MM.1S (cell line): ENCODE measurements around the gene OSTF1.

Source experiments
- DNase-seq: peaks from one replicate; pipeline ENCODE4 v3.0.0-alpha.2; 2015
- H2AFZ ChIP-seq: fragments of 300-600 bp; sonication (generic); 2 replicates; pipeline ENCODE4 v1.6.0; 2016; ENCODE audit warnings: antibody characterized with exemption, low read length
- H3F3A ChIP-seq: fragments of 300-600 bp; sonication (generic); 2 replicates; pipeline ENCODE4 v1.6.1; 2016; ENCODE audit warnings: mild to moderate bottlenecking, antibody characterized with exemption, low read length, moderate library complexity, mixed read lengths; ENCODE audit not compliant: insufficient read depth
- H3K27ac ChIP-seq: fragments of 300-600 bp; sonication (generic); 2 replicates; pipeline ENCODE4 v1.5.1; 2016; ENCODE audit warnings: mild to moderate bottlenecking, low read length
- H3K27me3 ChIP-seq: fragments of 300-600 bp; sonication (generic); replicated peaks from 2 replicates; pipeline ENCODE4 v1.6.0; 2016; ENCODE audit warnings: low read length; ENCODE audit not compliant: insufficient read depth
- H3K36me3 ChIP-seq: fragments of 300-600 bp; sonication (generic); replicated peaks from 2 replicates; pipeline ENCODE4 v1.6.1; 2016; ENCODE audit warnings: mild to moderate bottlenecking, low read length, mixed read lengths; ENCODE audit not compliant: insufficient read depth
- H3K4me1 ChIP-seq: fragments of 300-600 bp; sonication (generic); 2 replicates; pipeline ENCODE4 v1.6.1; 2016; ENCODE audit warnings: low read length, mixed read lengths
- H3K4me2 ChIP-seq: fragments of 300-600 bp; sonication (generic); 2 replicates; pipeline ENCODE4 v1.6.0; 2016; ENCODE audit warnings: low read depth, low read length
- H3K4me3 ChIP-seq: fragments of 300-600 bp; sonication (generic); 2 replicates; pipeline ENCODE4 v1.5.1; 2016; ENCODE audit warnings: low read length, mixed read lengths
- H3K79me2 ChIP-seq: fragments of 300-600 bp; sonication (generic); 2 replicates; pipeline ENCODE4 v1.6.1; 2016; ENCODE audit warnings: mixed run types, low read length, mixed read lengths
- H3K9ac ChIP-seq: fragments of 300-600 bp; sonication (generic); 2 replicates; pipeline ENCODE4 v1.6.1; 2016; ENCODE audit warnings: low read length, mixed read lengths
- H3K9me2 ChIP-seq: fragments of 300-600 bp; sonication (generic); replicated peaks from 2 replicates; pipeline ENCODE4 v1.6.1; 2016; ENCODE audit warnings: mild to moderate bottlenecking, low read length, mixed read lengths; ENCODE audit not compliant: insufficient read depth
- H3K9me3 ChIP-seq: fragments of 300-600 bp; sonication (generic); replicated peaks from 2 replicates; pipeline ENCODE4 v1.6.1; 2016; ENCODE audit warnings: mild to moderate bottlenecking, low read length, mixed read lengths; ENCODE audit not compliant: insufficient read depth
- H4K20me1 ChIP-seq: fragments of 300-600 bp; sonication (generic); 2 replicates; pipeline ENCODE4 v1.6.1; 2016; ENCODE audit warnings: mild to moderate bottlenecking, low read length, moderate library complexity, mixed read lengths; ENCODE audit not compliant: insufficient read depth
- CTCF ChIP-seq: fragments of 300-600 bp; sonication (generic); IDR thresholded peaks from 2 replicates; pipeline ENCODE4 v1.5.1; 2016; ENCODE audit warnings: antibody characterized with exemption, low read length, mixed read lengths
- EZH2 ChIP-seq: fragments of 300-600 bp; sonication (generic); optimal IDR thresholded peaks from 2 replicates; pipeline ENCODE3; 2017; ENCODE audit warnings: low read depth, mild to moderate bottlenecking, antibody characterized with exemption, low read length, mixed read lengths
- EZH2phosphoT487 ChIP-seq: fragments of 300-600 bp; sonication (generic); IDR thresholded peaks from 2 replicates; pipeline ENCODE4 v1.6.1; 2018; ENCODE audit warnings: antibody characterized with exemption, low read length

The OSTF1 gene

GRCh38 chr9:75170898-75171360, 82.6 kb downstream of the OSTF1 start:
- no peak overlapping the region for H2AFZ ChIP-seq
- peak; percentile 82 for DNase-seq
- H3K27me3 ChIP-seq = no peaks in the 10 kb centered on the region
- peaks cover 25% of the 10 kb centered on the region for H3F3A ChIP-seq
- no peaks in the 10 kb centered on the region for H3K9me3 ChIP-seq
- no peaks in the 10 kb centered on the region for H3K36me3 ChIP-seq
- peaks cover 52% of the 10 kb centered on the region for H3K4me1 ChIP-seq
- H3K4me2 ChIP-seq = peak overlapping the region; percentile 4; the same call in 1 of the 2 replicates
- no peak for TF ChIP-seq EZH2phosphoT487
- no peak for TF ChIP-seq EZH2
- H3K4me3 ChIP-seq = no peak overlapping the region
- no peak overlapping the region for H3K9ac ChIP-seq
- H3K9me2 ChIP-seq = no peaks in the 10 kb centered on the region
- peak overlapping the region; percentile 37; the same call in 1 of the 2 replicates for H3K27ac ChIP-seq
- no peaks in the 10 kb centered on the region for H3K79me2 ChIP-seq
- no peaks in the 10 kb centered on the region for H4K20me1 ChIP-seq

GRCh38 chr9:75175395-75175794, 87.1 kb downstream of the OSTF1 start:
- H3F3A ChIP-seq = no peaks in the 10 kb centered on the region
- H3K9me2 ChIP-seq = no peaks in the 10 kb centered on the region
- no peak for DNase-seq
- no peak overlapping the region for H2AFZ ChIP-seq
- H3K4me2 ChIP-seq = no peak overlapping the region
- H3K4me3 ChIP-seq = no peak overlapping the region
- H4K20me1 ChIP-seq = no peaks in the 10 kb centered on the region
- H3K9ac ChIP-seq = no peak overlapping the region
- H3K79me2 ChIP-seq = no peaks in the 10 kb centered on the region
- H3K9me3 ChIP-seq = no peaks in the 10 kb centered on the region
- no peaks in the 10 kb centered on the region for H3K36me3 ChIP-seq
- no peaks in the 10 kb centered on the region for H3K27me3 ChIP-seq
- peaks cover 15% of the 10 kb centered on the region for H3K4me1 ChIP-seq
- no peak overlapping the region for H3K27ac ChIP-seq
- no peak for TF ChIP-seq EZH2phosphoT487
- TF ChIP-seq EZH2 = no peak
- no peak for TF ChIP-seq CTCF

- Histone ChIP-seq H3K9me3 (no peaks in the 10 kb centered on the region), H3K79me2 (no peaks in the 10 kb centered on the region), H3K4me3 (no peak overlapping the region)
Measured at GRCh38 chr9:75176037-75176436, 87.7 kb downstream of the OSTF1 start.

More at GRCh38 chr9:75176037-75176436, 87.7 kb downstream of the OSTF1 start:
- Histone ChIP-seq H3K36me3 (no peaks in the 10 kb centered on the region), H3K9ac (no peak overlapping the region), H3K4me1 (peaks cover 8% of the 10 kb centered on the region), H3K27ac (no peak overlapping the region), H3F3A (no peaks in the 10 kb centered on the region), H3K4me2 (no peak overlapping the region), H3K9me2 (no peaks in the 10 kb centered on the region), H4K20me1 (no peaks in the 10 kb centered on the region), H3K27me3 (no peaks in the 10 kb centered on the region), H2AFZ (no peak overlapping the region)
- DNase-seq = no peak
- TF ChIP-seq EZH2 (no peak), EZH2phosphoT487 (no peak), CTCF (no peak)
